ENCODE results near the gene POLR2I.

GRCh38 chr19:36093687-36094086 is 21.0 kb downstream of the POLR2I start:
- no peak for TF ChIP-seq POLR2A (IDR thresholded peaks at IDR 0.05; ENCODE audit: low read depth, low read length)
- TF ChIP-seq POLR2AphosphoS5 (IDR thresholded peaks at IDR 0.05; ENCODE audit: insufficient read depth, low read depth, low read length) = no peak
- no peak for TF ChIP-seq GATA2 (IDR thresholded peaks at IDR 0.05; ENCODE audit: insufficient read depth, insufficient read length, low read depth, low read length)
- no peak for TF ChIP-seq EZH2 (IDR thresholded peaks at IDR 0.05; ENCODE audit: borderline replicate concordance, low read depth, low read length, severe bottlenecking)
- TF ChIP-seq, protein P1, sequence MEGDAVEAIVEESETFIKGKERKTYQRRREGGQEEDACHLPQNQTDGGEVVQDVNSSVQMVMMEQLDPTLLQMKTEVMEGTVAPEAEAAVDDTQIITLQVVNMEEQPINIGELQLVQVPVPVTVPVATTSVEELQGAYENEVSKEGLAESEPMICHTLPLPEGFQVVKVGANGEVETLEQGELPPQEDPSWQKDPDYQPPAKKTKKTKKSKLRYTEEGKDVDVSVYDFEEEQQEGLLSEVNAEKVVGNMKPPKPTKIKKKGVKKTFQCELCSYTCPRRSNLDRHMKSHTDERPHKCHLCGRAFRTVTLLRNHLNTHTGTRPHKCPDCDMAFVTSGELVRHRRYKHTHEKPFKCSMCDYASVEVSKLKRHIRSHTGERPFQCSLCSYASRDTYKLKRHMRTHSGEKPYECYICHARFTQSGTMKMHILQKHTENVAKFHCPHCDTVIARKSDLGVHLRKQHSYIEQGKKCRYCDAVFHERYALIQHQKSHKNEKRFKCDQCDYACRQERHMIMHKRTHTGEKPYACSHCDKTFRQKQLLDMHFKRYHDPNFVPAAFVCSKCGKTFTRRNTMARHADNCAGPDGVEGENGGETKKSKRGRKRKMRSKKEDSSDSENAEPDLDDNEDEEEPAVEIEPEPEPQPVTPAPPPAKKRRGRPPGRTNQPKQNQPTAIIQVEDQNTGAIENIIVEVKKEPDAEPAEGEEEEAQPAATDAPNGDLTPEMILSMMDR (IDR thresholded peaks at IDR 0.05; ENCODE audit: extremely low read depth in 1 of 2, insufficient read depth in 1 of 2, low read depth in 1 of 2, low read length in 2 of 2) = no peak
- no peak for TF ChIP-seq MYC (IDR thresholded peaks at IDR 0.05; ENCODE audit: low read depth, low read length)
- TF ChIP-seq, protein P2, sequence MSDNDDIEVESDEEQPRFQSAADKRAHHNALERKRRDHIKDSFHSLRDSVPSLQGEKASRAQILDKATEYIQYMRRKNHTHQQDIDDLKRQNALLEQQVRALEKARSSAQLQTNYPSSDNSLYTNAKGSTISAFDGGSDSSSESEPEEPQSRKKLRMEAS (IDR thresholded peaks at IDR 0.05; ENCODE audit: insufficient read depth, insufficient read length) = no peak
- no peak for TF ChIP-seq FOS (IDR thresholded peaks at IDR 0.05; ENCODE audit: borderline replicate concordance, insufficient read depth, low read length)
